Stimulated activated CD8-positive, alpha-beta memory T cell treated with anti-CD3 and anti-CD28 coated beads, Interleukin-12 subunit alpha, Interleukin-12 subunit beta, amount 100 ng/mL, for 4 hours (primary cell): ENCODE results near the gene LRRC1.
"Not testable (repeated sequence)": the region's sequence is repeated elsewhere in the genome, so short reads cannot be mapped to it uniquely, and the experiment has no call there.

Source experiments
- DNase-seq: peaks from one replicate; pipeline ENCODE4 v3.0.0-alpha.2; 2020; ENCODE audit warnings: low read depth

The LRRC1 gene

DNA sequence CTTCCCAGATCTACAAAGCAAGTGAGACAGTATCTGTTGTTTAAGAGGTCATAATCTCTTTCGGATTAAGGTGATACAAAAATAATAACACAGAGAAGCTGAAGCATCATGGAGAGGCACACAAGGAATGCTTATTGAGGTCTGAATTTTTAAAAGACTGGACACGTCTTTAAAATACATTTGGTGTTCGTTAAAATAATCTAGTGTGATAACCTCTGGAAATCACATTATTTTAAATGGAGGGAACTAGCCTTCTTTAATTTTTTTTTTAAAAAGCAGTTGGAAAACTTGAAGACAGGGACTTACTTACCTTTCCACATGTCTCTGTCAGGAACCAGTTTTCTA, 1.9 kb upstream of the LRRC1 start:
- no peak for DNase-seq

GRCh38 chr6:53793318-53794136, 1.3 kb upstream of the LRRC1 start:
- DNase-seq: no peak

DNA sequence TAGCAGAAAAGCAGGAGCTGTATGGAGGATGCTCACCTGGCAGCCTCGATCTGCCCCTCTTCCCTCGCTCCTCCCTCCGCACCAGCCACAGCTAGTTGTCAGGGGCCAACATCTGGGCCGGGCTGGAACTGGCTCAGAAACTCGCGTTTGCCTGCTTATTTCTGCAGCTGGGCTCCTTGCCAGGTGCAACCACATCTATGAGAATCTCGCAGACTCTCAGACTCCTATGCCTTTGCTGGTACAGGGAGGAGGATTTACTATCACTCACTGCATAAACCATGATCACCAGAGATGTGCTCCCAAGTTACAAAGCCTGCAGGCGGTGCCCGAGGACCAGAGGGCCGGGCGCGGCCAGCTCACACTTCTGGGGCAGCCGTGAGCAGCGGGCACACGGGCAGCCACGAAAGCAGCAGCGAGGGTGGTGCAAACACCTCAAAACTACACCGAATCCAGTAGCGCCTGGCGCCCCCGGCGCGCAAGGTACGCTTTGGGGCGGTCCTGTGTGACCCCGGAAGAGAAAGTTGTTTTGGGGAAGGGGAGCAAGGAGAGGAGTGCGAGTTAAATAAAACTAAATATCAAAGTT, 577 bp upstream of the LRRC1 start:
- DNase-seq: no peak

- no peak for DNase-seq
These were observed 516 bp downstream of the LRRC1 start for GRCh38 chr6:53795340-53795701.

DNA sequence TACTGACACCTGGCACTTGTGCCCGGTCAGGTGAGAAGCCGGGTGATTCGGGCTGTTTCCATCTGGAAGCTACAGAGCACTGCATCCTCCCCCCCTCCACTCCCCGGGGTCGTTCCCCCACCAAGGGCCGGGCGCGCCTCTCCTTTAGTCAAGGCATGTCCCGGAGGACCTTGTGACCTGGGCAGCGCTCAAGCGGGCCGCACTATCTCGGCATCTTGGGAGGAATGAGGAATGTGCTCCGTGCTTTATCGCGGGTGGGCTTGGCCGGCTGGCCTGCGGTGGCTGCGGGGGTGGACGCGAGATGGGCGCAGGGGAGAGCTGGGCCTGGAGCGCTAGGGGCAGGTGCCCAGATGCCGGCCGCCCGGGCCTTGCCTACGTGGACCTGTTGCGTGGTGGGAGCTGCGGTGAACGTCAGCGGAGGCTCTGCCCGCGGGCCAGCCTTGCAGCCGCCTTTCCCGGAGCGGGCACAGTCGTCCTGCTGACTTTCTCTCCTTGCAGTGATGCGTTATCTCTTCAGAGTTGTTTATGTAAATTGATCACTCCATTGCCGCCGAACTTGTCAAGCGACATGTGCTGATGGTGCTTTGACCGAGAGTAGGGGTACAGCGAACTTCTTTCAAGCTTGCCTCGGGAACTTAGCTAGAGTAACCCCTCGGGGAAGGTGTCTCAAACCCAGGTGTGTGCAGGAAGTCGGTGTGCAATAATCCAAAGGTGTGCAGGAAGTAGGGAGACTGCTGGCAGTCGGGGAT, 1.1 kb downstream of the LRRC1 start:
- DNase-seq: no peak

DNA sequence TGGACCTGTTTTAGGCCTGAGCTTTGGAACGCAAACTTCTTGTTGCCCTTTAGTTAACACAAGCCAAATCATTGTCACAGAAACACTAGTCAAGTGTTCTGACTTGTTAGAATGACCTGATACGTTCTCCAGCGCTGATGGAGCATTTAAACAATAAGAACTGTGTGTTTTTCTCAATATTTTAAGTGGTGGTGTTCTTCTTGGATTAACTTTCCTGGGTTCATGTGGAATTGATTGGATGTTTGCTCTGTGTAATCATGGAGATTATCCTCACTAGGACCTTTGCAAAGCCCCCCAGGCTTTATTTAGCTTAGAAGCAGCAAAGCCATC, 1.6 kb downstream of the LRRC1 start:
- no peak for DNase-seq

- DNase-seq: no peak
These were observed 2.0 kb downstream of the LRRC1 start for GRCh38 chr6:53796791-53797190.

- no peak for DNase-seq
These were observed 2.5 kb downstream of the LRRC1 start for GRCh38 chr6:53797304-53797703.

DNA sequence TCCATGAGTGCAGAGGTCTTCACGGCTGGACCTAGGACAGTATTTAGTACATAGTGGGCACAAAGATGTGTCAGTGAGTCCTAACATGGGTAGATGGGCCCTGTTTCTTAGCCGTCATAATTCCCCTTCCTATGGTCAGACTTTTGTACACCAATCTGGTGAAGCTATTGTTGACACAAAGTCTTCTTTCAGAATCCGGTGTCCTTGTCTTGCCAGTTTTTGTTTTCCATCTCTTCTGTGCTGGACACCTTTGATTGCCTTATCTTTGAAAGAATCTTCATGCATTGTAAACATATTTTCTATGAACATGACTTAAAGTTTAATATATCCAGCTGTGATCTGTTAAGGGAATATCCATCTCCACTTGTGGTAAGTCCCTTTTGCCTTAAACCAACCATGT, 4.5 kb downstream of the LRRC1 start:
- no peak for DNase-seq

DNA sequence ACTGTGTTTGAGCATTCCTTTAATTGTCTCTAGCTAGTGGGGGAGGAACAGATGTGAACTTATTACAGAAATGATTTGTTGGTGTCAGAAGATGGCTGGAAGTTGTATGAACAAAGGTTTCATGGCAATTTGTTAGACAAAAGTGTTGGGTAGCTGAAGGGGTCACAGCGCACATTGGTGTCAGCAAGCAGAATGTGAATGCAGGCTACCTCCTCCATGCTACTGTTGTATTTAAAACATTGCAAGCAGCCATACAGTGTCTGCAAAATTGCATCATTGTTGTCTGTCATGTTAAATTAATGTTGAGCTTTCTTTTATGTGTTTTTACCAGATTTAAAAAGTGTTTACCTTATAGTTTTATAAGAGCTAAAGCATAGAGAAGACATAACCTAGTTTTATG, 6.2 kb downstream of the LRRC1 start:
- DNase-seq: no peak

DNA sequence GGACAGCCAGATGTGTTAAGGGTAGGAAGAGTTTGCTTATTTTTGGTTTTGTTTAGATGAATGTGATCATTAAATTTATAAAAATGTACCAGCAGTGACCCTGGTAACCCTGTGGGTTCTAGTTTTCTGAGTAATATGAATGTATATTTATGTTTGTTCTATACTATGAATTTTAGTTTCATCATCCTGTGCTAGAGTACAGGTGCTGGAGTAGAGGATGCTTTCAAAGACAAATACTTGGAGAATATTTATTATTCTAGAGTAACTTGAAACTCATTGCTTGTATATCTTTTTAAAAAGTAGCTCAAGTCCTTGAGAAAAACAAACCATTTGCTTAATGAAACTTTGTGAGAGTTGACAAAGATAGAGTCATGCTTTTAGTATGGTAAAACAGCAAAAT, 7.8 kb downstream of the LRRC1 start:
- DNase-seq: no peak

DNA sequence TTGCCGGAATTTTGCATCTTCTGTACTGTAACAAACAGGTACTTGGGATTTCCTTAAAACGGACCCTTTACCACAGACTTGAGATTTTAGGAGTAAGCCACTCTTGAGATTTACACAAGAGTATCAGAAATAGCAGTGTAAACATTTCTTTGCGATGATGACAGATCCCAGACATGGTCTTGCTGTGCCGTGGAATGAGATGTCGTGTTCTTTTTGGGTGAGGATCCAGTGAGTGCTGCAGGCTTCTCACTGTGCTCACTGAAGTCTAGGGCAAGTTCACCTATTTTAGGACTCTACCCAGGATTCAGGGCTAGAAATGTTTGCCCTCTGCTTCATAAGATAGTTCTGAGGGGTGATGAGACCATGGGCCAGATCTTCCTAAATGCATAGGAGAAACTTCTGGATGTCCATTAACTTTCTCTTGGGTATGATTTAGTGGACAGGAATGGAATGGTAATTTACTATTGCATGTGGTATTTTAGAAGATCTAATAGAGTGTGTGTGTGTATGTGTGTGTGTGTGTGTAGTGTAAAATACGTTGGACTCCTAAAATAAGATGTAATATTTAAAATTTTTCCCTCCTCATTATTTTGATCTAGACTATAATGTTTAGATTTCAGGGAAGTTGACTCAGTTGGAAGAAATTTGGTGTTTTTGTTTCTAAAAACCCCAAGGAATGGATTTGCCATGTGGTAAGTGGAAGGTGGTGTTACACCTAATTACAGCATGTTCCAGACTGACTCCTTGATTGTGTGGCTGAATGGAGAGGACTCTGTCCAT, 8.5 kb downstream of the LRRC1 start:
- no peak for DNase-seq

DNA sequence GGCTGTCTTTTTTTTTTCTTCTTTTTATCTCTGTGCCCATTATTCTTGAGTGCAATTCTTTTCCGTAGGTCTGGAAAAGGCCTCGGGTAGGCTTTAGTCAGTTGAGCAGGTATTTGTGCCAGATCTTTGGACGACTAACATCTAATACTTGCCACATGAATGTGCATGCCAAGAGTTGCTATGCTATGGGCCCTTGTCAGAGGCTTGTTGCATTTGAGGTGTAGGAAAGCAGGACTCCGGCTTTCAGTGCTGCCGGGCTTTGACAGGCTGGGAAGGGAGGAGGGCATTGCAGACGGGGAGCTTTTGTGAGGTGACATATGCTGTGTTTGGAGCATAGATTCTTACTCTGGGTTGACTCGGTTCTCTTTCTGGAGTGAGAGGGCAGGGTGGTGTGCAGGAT, 10.2 kb downstream of the LRRC1 start:
- DNase-seq: no peak

DNA sequence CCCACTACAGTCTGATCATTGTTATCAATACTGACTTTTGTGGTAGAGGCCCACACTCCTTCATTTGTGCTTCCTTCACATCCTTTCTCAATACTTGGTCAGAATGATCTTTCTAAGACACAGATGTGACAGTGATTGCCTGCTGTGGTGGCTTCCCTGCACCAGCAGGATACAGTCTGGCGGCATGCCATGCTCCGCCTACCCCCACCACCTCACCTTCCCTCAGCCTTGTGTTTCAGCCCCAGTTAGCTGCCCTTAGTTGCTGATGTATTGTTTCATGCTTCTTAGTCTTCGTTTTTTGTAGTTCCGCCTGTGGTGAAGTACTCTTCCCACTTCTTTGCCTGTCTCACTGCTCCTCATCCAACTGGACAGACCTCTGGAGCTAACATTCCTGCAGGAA, 10.9 kb downstream of the LRRC1 start:
- DNase-seq: no peak

DNA sequence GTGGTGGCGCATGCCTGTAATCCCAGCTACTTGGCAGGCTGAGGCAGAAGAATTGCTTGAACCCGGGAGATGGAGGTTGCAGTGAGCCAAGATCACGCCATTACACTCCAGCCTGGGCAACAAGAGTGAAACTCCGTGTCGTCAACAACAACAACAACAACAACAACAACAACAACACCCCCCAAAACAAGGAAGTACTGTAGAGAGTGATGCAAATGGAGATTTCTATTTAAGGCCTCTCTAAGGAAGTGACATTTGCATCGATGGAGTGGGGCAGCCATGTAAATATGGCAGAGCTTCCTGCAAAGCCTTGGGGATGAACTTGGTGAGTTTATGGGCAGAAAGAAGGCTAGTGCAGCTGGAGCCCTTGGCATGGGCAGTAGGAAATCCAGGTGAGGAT, 12.8 kb downstream of the LRRC1 start:
- not testable (repeated sequence) for DNase-seq

GRCh38 chr6:53808302-53808881, 13.6 kb downstream of the LRRC1 start:
- no peak for DNase-seq

GRCh38 chr6:53809691-53810090, 14.9 kb downstream of the LRRC1 start:
- no peak for DNase-seq

DNA sequence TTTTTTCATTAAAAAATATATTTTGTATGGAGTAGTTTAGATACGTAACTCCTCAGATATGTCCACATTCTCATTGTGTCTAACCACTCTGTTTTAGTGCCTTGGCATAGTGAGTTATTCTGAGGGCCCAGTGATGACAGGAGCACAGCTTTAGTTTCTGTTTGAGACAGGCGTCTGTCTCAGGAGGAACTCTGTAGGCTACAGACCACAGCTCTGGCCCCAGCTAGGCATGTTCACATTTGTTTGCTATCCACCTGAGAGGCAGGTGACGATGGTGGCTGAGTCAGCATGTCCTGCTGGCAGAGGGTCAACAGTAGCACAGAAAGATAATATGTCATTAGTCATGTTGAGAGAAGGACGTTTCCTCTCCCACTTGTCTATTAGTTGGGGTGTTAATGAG, 16.3 kb downstream of the LRRC1 start:
- no peak for DNase-seq

DNA sequence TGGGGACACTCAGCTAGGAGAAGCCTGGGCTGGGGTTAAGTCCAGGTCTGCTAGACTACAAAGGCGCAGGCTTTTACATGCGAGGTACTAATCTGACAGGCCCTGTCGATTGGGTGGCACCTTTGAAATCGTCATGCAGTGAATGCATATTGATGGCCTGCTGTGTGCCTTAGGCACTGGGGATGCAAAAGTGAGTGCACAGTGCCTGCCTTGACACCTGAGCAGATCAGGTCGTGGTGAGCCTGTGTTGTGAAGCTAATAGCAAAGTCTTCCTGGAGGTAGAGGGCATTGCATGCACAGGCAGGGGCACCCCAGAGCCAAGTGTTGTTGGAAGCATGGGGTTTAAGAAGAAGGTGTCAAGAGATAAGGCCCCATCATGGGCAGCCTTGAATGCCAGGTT, 16.9 kb downstream of the LRRC1 start:
- no peak for DNase-seq

- no peak for DNase-seq
These were observed 18.3 kb downstream of the LRRC1 start for GRCh38 chr6:53813096-53813495.

- DNase-seq: no peak
These were observed 19.0 kb downstream of the LRRC1 start for GRCh38 chr6:53813801-53814200.

- DNase-seq: no peak
These were observed 19.5 kb downstream of the LRRC1 start for GRCh38 chr6:53814353-53814752.
